RPMI8226 (cell line): Measurements from ENCODE around the gene B9D2.
A peak's percentile ranks its signal among the peaks of the same experiment; 100 is the strongest.
"Not testable (repeated sequence)": the region's sequence is repeated elsewhere in the genome, so short reads cannot be mapped to it uniquely, and the experiment has no call there.

Experiments used
- DNase-seq: peaks from one replicate; pipeline ENCODE4 v3.0.0-alpha.2; 2015

B9D2 gene

GRCh38 chr19:41353466-41354342 lies 10.2 kb downstream of the B9D2 start, which contains the start of gene TGFB1:
TSS of gene TGFB1 (minus strand) at chr19:41353922. CDS start at chr19:41353044, 878 bp downstream.
- DNase-seq, result peak; percentile 86

- DNase-seq, result peak; percentile 79
These were observed 11.1 kb downstream of the B9D2 start for GRCh38 chr19:41352609-41353465.

GRCh38 chr19:41352279-41352608 lies 11.7 kb downstream of the B9D2 start:
- DNase-seq, result no peak

- DNase-seq, result peak; percentile 69
These were observed 12.4 kb downstream of the B9D2 start for GRCh38 chr19:41351339-41352245.

- no peak for DNase-seq
These were observed 13.1 kb downstream of the B9D2 start for GRCh38 chr19:41350735-41351338.

GRCh38 chr19:41346916-41347315 lies 17.0 kb downstream of the B9D2 start:
- not testable (repeated sequence) for DNase-seq

GRCh38 chr19:41344162-41344561 lies 19.8 kb downstream of the B9D2 start:
- no peak for DNase-seq

GRCh38 chr19:41341669-41342490 lies 22.1 kb downstream of the B9D2 start:
- DNase-seq, result no peak

- DNase-seq, result no peak
These were observed 24.0 kb downstream of the B9D2 start for GRCh38 chr19:41339936-41340335.

- no peak for DNase-seq
These were observed 28.5 kb downstream of the B9D2 start for GRCh38 chr19:41335467-41335866.

- DNase-seq, result no peak
These were observed 29.2 kb downstream of the B9D2 start for GRCh38 chr19:41334793-41335192.

GRCh38 chr19:41332468-41332867 lies 31.5 kb downstream of the B9D2 start:
- DNase-seq, result no peak

- DNase-seq, result no peak
These were observed 31.9 kb downstream of the B9D2 start for GRCh38 chr19:41332000-41332399.

GRCh38 chr19:41330946-41331678 lies 32.8 kb downstream of the B9D2 start:
- DNase-seq, result no peak

GRCh38 chr19:41330481-41330880 lies 33.5 kb downstream of the B9D2 start:
- no peak for DNase-seq

- DNase-seq, result peak; percentile 77
These were observed 35.1 kb downstream of the B9D2 start for GRCh38 chr19:41328842-41329225.

- no peak for DNase-seq
These were observed 35.6 kb downstream of the B9D2 start for GRCh38 chr19:41328157-41328841.

- peak; percentile 95 for DNase-seq
These were observed 36.3 kb downstream of the B9D2 start for GRCh38 chr19:41327576-41328156.

GRCh38 chr19:41327076-41327575 lies 36.8 kb downstream of the B9D2 start:
- peak; percentile 52 for DNase-seq
